ENCODE results near the gene OGN. TPM values are rescaled to one million over a fixed set of nuclear protein-coding genes. Genes with fewer than 3 reads are reported as not detected.

The OGN gene
- total and polyA plus RNA-seq, 2 of the 4 experiments (the other 2 are of a cell fraction): under 0.01 to 0.10 TPM

GRCh38 chr9:92373167-92373566, 31.2 kb downstream of the OGN start:
- no peak overlapping the region for H3K4me2 ChIP-seq (ENCODE audit: low read depth, low read length)
- no peaks in the 10 kb centered on the region for H3K79me1 ChIP-seq (ENCODE audit: low read depth in 1 of 2, low read length in 2 of 2)
- no peak overlapping the region for H3K14ac ChIP-seq (replicated peaks; ENCODE audit: low read depth, low read length)
- H3K9me1 ChIP-seq (ENCODE audit: insufficient read depth, low read length): no peaks in the 10 kb centered on the region
- no peak overlapping the region for H4K8ac ChIP-seq (ENCODE audit: low read depth in 2 of 2, low read length in 2 of 2)
- 86% methylated on average over 1 of the region's 2 CpGs; no CpG with 5 or more reads in 1 of the 2 experiments for WGBS, 2 experiments (ENCODE audit: extremely low coverage in 2 of 2, insufficient read length in 1 of 2)
- no peaks in the 10 kb centered on the region for H3K36me3 ChIP-seq (ENCODE audit: control insufficient read depth, insufficient read depth, low read length)
- TF ChIP-seq POLR2A (IDR thresholded peaks at IDR 0.05; ENCODE audit: low read depth, low read length) (no peak), RCOR1 (IDR thresholded peaks at IDR 0.05; ENCODE audit: insufficient replicate concordance, low read length) (no peak), MAZ (IDR thresholded peaks at IDR 0.05; ENCODE audit: borderline replicate concordance, low read depth, low read length) (no peak), FOS (IDR thresholded peaks at IDR 0.05; ENCODE audit: low read depth, low read length) (no peak)
- TF ChIP-seq, protein P1, sequence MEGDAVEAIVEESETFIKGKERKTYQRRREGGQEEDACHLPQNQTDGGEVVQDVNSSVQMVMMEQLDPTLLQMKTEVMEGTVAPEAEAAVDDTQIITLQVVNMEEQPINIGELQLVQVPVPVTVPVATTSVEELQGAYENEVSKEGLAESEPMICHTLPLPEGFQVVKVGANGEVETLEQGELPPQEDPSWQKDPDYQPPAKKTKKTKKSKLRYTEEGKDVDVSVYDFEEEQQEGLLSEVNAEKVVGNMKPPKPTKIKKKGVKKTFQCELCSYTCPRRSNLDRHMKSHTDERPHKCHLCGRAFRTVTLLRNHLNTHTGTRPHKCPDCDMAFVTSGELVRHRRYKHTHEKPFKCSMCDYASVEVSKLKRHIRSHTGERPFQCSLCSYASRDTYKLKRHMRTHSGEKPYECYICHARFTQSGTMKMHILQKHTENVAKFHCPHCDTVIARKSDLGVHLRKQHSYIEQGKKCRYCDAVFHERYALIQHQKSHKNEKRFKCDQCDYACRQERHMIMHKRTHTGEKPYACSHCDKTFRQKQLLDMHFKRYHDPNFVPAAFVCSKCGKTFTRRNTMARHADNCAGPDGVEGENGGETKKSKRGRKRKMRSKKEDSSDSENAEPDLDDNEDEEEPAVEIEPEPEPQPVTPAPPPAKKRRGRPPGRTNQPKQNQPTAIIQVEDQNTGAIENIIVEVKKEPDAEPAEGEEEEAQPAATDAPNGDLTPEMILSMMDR (conservative IDR thresholded peaks at IDR 0.05; ENCODE audit: low read depth, low read length): no peak
- TF ChIP-seq, protein P2, sequence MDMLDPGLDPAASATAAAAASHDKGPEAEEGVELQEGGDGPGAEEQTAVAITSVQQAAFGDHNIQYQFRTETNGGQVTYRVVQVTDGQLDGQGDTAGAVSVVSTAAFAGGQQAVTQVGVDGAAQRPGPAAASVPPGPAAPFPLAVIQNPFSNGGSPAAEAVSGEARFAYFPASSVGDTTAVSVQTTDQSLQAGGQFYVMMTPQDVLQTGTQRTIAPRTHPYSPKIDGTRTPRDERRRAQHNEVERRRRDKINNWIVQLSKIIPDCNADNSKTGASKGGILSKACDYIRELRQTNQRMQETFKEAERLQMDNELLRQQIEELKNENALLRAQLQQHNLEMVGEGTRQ (IDR thresholded peaks at IDR 0.05; ENCODE audit: low read depth, low read length): no peak
- H2BK120ac ChIP-seq (ENCODE audit: low read depth, low read length): no peak overlapping the region
- H3K27ac ChIP-seq (ENCODE audit: insufficient read depth, low read length): no peak overlapping the region
- H3K9ac ChIP-seq (ENCODE audit: low read depth, low read length): no peak overlapping the region
- peaks cover 4% of the 10 kb centered on the region; the same call in 1 of the 2 replicates for H3K4me1 ChIP-seq (ENCODE audit: control insufficient read depth, insufficient read depth, low read length)
- H3K9me3 ChIP-seq (ENCODE audit: control insufficient read depth, insufficient read depth, low read length): peaks cover 3% of the 10 kb centered on the region; the same call in 1 of the 2 replicates
- H2AK5ac ChIP-seq (ENCODE audit: low read depth, low read length): no peak overlapping the region
- no peak overlapping the region for H3K18ac ChIP-seq (ENCODE audit: low read depth, low read length)
- dilution Hi-C loops (cut with HindIII; ENCODE audit: low sequenced_read_pairs, unreplicated experiment): no loop called here
- intact Hi-C loops (cut with micrococcal nuclease): no loop called here
- H3K27me3 ChIP-seq (ENCODE audit: control insufficient read depth, insufficient read depth, low read length): no peaks in the 10 kb centered on the region
- in situ Hi-C loops (cut with MboI; ENCODE audit: low sequenced_read_pairs): no loop called here
- ChIA-PET POLR2A (ENCODE audit: unreplicated experiment) (no interaction called here), CTCF (no interaction called here)
- BruUV-seq (replicated peaks): no TSS peak
- no peaks in the 10 kb centered on the region for H4K20me1 ChIP-seq (ENCODE audit: insufficient read depth, low read length)
- no peak overlapping the region for H3K4me3 ChIP-seq (ENCODE audit: insufficient read depth, low read depth, low read length)
- H2BK15ac ChIP-seq (ENCODE audit: low read depth, low read length): no peak overlapping the region
- no peak overlapping the region for H2BK5ac ChIP-seq (ENCODE audit: low read depth, low read length, poor library complexity, severe bottlenecking)
- H2BK20ac ChIP-seq (ENCODE audit: low read depth, low read length): no peak overlapping the region
- H3K56ac ChIP-seq (ENCODE audit: extremely low read depth, insufficient read depth, low read length): no peak overlapping the region
- H4K91ac ChIP-seq (ENCODE audit: insufficient read depth, low read depth, low read length): no peak overlapping the region
- DNase-seq (no peak), ATAC-seq (ENCODE audit: low read depth) (no peak)
- no peak overlapping the region for H4K5ac ChIP-seq (ENCODE audit: low read depth, low read length)
- no peak overlapping the region for H3K23ac ChIP-seq (ENCODE audit: low read depth, low read length)
- H2AFZ ChIP-seq (replicated peaks; ENCODE audit: low read length, poor library complexity): no peak overlapping the region
- no peak overlapping the region for H3K4ac ChIP-seq (ENCODE audit: low read depth, low read length)
- H2AK9ac ChIP-seq (replicated peaks; ENCODE audit: low read depth, low read length, poor library complexity): no peak overlapping the region
